NK-92 treated with Interleukin-12 subunit alpha and Interleukin-12 subunit beta, amount 100 ng/mL, for 24 hours (cell line): ENCODE measurements around the gene NSD1.

Source experiments
- DNase-seq: peaks from one replicate; lab custom pipeline; 2025; lab: John Stamatoyannopoulos, UW

Gene NSD1

DNA sequence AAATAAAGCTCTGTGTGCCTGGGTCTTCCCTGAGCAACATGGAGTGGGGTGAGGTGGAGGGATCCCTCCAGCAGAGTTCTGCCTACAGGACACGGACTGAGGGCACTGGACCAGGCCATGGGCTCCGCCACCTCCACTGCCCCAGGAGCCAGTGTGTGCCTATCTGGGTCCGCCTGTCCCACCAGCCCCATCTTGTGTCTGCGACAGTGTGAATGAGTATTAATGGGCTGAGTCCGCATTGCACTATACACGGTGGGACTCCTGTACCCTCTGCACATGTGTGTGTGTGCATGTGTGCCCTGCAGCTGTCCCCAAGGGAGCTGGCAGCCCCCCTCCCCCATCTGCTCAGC is 35.5 kb upstream of the NSD1 start:
- no peak for DNase-seq

DNA sequence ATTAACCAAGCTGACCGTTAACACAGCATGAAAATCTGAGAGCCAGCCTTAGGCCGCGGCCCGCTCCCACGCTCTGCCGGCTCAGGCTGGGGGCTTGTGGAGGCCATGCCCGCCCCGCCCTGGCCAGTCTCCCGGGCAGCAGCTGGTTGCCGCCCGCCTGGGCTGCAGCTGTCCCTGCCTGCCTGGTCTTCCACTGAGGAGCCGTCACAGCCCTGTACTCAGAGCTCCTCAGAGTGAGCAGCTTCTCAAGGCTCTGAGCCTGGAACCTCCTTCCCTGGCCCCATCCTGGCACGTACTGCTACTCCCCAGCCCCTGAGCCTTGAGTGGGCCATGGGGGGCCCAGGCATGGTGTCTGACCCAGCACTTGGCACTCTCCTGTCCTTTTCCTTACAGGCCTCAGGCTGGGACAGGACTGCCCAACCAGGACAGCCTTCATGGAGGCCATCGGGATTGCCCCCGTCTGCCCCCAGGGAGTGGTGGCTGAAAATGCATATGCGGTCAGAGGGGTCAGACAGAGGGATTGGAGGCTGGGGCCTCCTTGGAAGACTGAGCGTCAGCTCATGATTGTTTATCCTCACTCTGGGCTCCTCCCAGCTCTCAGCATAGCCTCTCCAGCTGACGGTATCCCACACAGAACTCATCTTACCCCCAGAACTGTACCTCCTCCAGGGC is 35.0 kb upstream of the NSD1 start:
- DNase-seq: no peak

DNA sequence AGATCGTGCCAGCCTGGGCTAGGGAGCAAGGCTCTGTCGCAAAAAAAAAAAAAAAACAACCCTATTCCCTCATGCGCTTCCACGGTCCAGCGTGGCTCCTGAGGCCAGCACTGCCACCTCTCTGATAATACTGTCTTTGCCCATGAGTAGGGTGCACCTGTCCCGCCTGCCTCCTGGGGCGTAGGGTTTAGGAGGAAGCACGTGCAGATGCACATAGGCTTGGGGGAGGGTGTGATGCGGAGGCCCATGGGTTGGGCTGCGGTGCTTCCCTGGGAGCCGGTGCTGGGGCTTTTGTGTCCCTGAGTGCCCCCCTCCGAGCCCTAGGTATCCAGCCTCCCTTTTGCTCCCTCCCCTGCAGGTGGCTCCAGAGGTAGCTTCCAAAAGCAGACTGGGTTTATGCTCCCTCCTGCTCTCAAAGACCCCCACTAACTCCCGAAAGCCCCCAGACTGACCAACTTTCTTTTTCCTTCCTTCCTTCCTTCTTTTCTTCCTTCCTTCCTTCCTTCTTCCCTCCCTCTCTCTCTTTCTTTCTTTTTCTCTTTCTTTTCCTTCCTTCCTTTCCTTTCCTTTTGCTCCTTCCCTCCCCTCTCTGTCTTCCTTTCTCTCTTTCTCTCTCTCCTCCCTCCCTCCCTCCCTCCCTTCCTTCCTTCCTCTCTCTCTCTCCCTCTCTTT is 34.0 kb upstream of the NSD1 start:
- DNase-seq: no peak

DNA sequence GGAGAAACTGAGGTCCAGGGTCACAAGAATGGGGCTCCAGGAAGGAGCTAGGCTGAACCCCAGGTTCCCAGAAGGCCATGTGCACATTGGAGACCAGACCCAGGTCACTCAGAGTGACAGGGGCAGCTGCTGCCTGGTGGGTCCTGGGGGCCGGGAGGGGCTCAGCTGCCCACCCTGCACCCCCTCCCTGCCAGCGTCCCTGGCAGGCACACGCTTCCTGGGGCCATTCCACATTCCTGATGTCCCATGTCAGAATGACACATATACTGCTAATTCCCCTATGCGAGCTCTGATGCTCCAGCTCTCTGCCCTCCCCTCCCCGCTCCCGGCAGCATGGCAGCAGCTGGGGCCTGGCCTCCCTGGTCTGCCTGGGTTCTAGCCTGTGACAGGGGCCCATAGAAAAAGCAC is 32.9 kb upstream of the NSD1 start:
- DNase-seq: no peak

DNA sequence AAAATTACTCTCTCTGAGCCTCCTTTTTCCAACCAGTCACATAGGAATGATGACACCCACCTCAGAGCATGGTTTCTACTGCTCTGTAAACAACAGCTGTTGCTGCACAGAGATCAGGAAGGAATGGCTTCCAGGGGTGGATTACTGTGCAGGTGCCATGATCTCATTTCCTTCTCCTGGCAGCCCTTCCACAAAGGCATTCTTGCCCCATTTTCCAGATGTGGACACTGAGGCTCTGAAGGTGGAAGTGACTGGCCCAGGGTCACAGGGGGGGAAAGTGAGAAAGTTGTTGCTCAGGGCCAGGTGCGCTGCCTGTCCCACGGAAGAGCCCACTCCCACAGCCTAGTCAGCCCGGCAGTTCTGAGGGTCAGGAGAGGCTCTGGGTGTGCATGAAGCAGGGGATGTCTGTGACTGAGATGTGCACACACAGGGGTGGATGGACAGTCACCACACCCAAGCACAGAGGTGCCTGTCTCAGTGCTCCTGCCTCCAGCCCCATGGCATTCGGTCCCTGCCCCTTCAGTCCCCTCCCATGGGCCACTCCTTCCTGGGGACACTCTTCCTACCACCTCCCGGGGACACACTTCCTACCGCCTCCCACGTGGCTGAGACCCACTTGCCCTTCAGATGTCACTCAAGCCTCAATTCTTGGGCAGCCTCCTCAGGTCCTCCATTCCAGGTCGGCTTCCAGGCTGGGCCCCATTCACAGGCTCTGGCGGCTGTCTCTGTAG is 29.9 kb upstream of the NSD1 start:
- no peak for DNase-seq

DNA sequence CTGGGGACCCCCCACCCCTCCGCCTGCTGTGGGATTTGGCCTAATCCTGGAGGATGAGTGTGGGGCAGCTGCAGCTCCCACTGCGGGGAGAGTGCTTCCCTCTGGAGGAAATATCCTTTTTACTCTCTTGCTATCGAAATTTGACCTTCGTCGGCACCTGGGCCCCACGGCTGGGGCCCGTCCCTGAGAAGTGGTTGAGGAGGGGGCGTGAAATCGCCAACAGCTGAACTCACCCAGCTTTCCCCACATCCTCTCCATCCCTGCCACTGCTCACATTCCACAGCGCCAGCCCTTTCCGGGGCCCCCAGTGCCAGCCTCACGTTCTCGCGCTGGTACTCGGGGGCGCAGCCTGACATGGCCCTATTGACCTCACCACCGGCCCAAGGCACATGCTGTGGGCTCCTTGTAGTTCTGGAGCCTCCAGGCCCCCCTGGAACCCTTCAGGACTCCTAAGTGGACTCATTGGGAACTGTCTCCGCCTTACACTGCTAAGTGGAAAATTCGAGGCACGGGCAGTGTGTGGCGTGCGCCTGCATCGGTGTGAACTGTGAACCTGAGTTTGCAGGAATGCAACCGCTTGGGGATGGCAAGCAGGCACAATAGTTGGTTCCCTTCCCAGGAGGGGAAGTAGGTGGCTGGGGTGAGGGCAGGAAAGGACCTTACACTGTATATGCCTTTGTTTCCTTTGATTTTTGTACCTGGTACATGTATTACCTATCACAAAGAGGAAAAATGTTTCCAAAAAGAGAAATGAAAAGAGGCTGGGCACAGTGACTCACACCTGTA is 27.7 kb upstream of the NSD1 start:
- no peak for DNase-seq

DNA sequence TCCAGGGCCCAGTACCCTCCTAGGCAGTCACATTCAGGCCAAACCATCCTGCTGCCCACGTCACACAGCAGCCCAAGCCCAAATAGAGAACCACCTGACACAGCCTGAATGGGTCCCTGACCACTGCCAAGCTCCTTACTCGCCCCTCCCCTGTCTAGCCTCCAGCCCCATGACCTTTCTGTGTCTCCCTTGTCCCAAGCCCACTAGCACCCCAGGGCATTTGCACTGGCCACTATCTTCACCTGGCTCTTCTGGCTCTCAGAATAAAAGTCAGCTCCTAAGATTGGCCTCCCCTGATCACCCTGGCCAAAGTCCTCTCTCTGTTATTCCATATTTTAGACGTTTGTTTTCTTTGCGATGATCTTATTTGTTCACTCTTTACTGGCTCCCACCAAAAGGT is 26.4 kb upstream of the NSD1 start:
- no peak for DNase-seq

DNA sequence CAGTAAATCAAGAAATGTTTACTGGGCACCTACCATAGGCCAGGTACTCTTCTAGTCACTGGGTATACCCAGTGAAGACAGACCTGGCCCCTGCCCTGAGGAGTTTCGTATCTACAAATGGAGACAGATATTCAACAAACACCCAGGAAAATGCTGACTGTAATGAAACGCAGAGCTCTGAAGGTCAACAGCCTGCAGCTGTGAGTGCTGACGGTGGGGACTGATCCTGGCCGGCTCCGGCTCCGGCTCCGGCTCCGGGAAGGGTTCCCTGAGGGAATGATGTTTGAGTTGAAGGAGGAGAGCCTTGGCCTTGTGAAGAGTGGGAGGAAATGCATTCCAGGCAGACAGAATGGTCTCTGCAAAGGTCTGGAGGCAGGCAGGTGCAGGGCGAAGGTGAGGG is 23.8 kb upstream of the NSD1 start:
- DNase-seq: no peak

DNA sequence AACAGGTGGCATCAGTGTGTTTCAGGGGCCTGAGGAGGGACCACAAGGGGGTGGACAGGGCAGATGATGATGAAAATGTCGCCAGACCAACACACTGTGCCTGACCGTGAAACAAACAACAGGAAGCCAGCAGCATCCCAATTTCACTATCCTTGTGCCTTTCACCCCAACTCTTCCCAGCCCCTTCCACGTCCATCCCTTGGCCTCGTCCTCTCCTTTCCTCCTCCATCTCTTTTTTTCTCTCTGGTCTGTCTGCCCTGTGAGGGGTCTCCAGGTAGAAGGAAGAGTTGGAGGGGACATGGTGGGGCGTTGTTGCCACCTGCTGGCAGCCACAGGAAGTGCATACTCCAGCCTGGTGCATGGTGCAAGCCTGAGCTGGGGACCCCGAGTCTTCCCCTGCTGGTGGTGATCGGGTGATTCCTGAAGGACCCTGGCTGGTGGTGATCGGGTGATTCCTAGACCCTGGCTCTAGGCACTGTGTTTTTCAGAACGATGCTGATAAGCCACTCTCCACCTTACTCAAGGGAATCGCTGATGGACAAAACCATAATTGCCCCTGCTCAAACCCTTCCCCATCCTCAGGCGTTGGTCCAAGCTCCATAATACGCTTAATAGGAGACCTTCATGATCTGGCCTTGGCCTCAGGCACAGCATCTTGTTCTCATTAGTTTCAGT is 21.7 kb upstream of the NSD1 start:
- DNase-seq: peak; percentile 46

DNA sequence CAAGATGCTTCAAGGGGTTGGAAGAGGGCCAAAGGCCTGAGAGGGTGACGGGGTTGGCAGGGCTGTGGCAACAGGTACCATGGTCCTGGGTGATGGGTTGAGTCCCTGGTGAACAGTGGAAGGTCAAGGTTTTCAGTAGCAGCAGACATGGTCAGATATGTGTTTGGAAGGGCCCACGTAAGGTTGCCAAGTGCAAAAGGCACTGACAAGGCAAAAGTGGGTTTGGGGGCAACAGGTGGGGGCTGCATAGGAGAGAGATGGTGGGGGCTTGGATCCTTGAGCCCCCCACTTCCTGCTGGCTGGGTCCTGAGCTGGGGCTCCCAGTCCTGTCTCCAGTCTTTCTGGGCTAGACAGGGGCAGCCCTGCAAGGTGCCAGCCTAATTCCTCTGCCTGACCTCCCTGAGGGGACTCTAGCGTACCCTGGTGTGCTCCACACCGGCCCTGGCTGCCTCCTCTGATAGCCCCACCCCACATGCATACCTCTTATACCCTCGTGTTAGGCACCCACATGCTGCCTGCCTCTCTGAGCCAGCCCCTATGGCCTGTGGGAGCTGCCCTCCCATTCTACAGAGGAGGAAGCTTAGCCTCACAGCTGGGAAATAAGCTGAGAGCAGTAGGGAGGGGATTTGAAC is 20.9 kb upstream of the NSD1 start:
- no peak for DNase-seq

DNA sequence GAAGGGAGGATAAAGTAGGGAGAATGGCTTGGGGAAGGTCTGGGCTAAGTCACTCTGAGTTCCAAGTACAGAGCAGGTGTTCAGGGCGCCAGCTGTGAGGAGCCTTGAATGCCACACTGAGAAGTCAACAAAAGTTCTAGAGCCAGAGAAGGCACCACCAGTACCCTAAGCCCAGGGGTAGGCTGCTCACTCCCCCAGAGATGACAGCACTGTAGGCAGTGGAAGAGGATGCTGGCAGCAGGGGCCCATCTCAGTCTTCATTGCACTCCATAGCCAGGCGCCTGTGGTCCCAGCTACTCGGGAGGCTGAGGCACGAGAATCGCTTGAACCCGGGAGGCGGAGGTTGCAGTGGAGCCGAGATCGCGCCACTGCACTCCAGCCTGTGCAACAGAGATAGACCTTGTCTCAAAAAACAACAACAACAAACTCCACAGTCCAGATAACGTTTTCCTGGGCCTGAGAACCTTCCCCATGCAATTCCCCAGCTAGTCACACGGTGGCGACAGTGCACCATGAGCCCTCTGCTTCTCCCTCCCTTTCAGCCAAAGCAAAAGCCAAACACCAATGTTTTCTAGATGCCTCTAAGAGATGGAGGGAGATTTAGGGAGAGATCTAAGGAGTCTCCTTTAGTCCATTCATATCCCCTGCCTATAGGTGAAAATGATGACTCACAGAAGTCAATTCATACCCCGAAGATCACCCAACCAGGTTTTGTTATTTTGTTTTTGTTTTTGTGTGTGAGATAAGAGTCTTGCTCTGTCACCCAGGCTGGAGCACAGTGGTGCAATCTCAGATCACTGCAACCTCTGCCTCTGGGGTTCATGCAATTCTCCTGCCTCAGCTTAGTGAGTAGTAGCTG is 19.8 kb upstream of the NSD1 start:
- DNase-seq: peak; percentile 34

DNA sequence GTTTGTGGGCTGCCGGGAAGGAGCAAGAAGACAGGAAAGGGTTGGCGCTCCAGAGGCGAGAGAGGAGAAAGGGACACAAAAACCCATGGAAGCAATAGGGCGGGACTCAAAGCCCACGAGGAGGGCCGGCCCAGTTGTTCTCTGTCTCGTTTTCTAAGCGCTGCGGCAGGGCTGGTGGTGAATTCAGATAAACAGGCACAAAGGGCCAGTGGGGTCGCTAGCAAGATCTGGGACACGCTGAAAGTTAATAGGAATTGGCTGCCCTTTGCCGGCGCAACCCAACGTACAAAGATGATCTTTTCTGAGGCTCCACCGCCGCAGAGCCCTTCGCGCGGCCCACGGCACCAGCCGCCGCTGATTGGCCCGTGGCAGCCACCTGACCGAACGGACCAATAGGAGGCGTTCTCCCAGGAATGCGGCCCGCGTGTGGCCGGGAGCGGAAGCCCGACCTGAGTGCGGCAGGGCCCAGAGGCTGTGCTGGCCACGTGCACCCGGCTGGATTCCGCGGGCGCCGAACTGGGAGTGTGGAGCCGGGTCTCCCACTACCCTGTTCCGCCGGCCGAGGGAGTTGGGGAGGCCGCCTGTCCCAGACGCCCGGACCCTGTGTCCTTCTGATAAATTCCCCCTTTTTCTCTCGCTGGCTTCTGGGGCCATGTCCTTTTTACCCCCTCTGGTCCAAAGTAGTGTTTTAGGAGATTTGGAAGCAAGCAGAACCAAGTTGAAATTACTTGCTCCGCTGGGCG is 16.8 kb upstream of the NSD1 start:
- no peak for DNase-seq

DNA sequence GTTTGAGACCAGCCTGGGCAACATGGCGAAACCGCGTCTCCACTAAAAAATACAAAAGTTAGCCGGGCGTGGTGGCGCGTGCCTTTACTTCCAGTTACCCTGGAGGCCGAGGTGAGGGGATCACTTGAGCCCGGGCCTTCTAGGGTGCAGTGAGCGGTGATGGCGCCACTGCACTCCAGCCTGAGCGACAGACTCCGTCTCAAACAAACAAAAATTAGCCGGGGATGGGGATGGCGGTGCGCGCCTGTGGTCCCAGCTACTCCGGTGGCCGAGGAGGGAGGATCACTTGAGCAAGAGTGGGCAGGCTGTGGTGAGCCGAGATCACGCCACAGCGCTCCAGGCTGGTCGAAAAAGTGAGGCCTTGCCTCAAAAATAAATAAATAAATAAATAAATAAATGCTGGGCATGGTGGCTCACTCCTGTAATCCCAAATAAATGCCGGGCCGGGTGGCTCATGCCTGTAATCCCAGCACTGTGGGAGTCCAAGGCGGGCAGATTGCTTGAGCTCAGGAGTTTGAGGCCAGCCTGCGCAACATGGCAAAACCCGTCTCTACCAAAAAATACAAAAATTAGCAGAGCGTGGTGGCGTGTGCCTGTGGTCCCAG is 16.0 kb upstream of the NSD1 start:
- DNase-seq: no peak

DNA sequence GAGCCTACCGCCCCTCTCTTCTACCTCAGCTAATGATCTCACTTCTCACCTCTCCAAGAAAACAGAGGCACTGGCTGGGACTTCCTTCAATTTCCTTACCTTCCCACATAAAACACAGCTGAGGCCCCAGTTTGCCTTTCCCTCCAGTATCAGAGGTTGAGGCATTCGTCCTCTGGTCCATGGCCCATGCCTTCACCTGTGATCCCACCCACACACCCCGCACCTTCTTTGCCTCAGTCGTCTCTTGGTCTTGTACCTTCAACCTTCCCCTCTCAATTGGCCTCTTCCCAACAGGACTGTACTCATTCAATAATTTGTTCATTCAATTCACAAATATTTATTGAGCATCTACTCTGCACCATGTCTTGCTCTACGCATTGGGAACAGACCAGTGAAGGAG is 11.0 kb upstream of the NSD1 start:
- DNase-seq: no peak

DNA sequence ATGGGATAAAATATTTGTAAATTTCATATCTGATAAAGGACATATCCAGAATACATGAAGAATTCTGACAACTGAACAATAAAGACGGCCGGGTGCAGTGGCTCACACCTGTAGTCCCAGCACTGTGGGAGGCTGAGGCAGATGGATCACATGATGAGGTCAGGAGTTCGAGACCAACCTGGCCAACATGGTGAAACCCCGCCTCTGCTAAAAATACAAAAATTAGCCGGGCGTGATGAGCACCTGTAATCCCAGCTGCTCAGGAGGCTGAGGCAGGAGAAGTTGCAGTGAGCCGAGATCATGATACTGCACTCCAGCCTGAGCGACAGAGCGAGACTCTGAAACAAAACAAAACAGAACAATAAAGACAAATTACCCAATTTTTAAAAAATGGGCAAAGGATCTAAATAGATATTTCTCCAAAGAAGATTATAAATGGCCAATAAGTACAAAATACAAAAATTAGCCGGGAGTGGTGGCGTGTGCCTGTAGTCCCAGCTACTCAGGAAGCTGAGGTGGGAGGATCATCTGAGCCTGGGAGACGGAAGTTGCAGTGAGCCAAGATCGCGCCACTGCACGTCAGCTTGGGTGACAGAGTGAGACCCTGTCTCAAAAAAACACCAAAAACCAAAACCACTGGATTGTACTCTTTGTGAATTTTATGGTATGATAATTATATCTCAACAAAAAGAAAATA is 9.6 kb upstream of the NSD1 start:
- DNase-seq: no peak

DNA sequence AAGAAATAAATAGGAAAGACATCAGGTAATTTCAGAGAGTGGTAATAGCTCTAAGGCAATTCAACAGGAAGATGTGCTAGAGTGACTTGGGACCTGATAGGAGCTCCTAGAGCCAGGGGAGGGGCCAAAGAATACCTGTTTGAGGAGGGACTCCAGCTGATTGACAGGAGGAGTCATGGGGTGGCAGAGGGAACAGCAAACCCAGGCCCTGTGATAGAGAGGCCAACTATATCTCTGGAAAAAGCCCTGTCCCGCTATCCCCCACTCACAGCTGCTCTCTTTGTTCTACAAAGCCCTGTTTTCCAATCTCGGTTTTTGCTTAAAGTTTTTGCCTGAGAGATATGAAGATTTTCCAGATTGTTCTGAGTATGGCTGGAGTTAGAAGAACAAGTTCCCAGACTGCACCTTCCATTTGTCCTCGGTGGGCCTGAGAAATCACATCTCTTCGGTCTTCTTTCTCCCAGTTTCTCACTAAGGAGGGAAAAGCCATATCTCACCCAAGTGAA is 9.0 kb upstream of the NSD1 start:
- no peak for DNase-seq

DNA sequence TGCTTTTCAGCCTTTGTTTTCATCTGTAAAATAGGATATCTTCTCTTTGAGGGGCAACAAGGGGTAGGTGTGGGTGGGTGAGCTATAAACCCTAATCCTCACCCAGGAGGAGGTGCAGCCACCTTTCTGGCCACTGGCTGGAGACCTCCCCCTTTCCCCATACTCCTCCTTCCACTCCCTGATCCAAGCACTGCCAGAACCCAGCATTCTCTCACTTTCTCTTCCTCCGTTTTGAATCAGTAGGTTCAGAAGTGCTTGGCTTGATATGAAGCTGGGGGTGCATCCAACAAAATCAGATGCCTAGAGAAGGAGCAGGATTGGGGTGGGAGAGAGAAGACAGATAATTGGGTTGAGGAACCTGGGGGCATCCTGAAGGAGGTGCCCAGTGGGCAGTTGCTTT is 6.8 kb upstream of the NSD1 start:
- no peak for DNase-seq

DNA sequence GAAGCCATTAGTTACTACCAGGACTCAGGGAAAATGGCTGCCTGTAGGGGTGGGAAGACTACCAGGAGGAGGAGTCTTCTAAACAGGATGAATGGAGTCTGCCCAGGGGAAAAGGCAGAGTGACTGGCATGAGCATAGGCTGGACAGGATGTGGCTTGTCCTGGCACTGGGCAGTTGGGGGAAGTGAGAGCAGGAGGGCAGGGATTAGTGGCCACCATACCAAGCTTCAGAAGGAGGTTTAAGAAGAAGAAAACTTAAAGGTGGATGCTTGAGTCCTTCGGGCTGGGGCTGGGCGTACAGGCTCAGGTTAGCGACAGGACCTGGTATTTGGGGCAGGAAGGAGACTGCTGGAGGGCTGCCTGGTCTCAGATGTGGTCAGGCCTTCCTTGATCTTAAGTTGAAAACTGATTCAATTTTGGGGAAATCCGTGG is 5.0 kb upstream of the NSD1 start:
- no peak for DNase-seq
